ENCODE measurements around the gene FBXL19. TPM values are rescaled to one million over a fixed set of nuclear protein-coding genes. Genes with fewer than 3 reads are reported as not detected.
A peak's percentile ranks its signal among the peaks of the same experiment; 100 is the strongest.

FBXL19 gene
- total and polyA plus RNA-seq, 2 donors (not counting 1 experiment from before 2014, with no cell fraction given) = 9.0 to 25.0 TPM

GRCh38 chr16:30876867-30877266 is 46.5 kb upstream of the FBXL19 start:
- Mint-ChIP-seq H3K27me3 (no peaks in the 10 kb centered on the region), H3K4me3 (peak overlapping the region; percentile 97), H3K4me1 (peaks cover 36% of the 10 kb centered on the region), H3K27ac (peak overlapping the region; percentile 97), H3K9me3 (ENCODE audit: insufficient read depth) (no peaks in the 10 kb centered on the region)
- H3K9ac ChIP-seq (ENCODE audit: low read length) = peak overlapping the region; percentile 97
- CTCF ChIA-PET = interaction anchor here (1.0 to 5.7 kb wide), 3 partner anchors 16 to 32 kb away, joined by 3 to 36 read pairs (median 28); no protein-coding TSS in a partner anchor
- TF ChIP-seq EZH2 (IDR thresholded peaks at IDR 0.05; ENCODE audit: borderline replicate concordance, insufficient read depth, low read depth, low read length, poor library complexity, severe bottlenecking) = no peak
- TF ChIP-seq, protein P1, sequence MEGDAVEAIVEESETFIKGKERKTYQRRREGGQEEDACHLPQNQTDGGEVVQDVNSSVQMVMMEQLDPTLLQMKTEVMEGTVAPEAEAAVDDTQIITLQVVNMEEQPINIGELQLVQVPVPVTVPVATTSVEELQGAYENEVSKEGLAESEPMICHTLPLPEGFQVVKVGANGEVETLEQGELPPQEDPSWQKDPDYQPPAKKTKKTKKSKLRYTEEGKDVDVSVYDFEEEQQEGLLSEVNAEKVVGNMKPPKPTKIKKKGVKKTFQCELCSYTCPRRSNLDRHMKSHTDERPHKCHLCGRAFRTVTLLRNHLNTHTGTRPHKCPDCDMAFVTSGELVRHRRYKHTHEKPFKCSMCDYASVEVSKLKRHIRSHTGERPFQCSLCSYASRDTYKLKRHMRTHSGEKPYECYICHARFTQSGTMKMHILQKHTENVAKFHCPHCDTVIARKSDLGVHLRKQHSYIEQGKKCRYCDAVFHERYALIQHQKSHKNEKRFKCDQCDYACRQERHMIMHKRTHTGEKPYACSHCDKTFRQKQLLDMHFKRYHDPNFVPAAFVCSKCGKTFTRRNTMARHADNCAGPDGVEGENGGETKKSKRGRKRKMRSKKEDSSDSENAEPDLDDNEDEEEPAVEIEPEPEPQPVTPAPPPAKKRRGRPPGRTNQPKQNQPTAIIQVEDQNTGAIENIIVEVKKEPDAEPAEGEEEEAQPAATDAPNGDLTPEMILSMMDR (IDR thresholded peaks at IDR 0.05) = no peak
- DNase-seq (no peak), ATAC-seq (ENCODE audit: low read depth) (no peak)
- peak overlapping the region; percentile 76 for H3K4me2 ChIP-seq (replicated peaks; ENCODE audit: low read depth, low read length, poor library complexity, severe bottlenecking)
- H3K9me3 ChIP-seq (ENCODE audit: control extremely low read depth in 1 of 3, control insufficient read depth in 2 of 3, insufficient read depth in 1 of 3, low read length in 2 of 3) = no peaks in the 10 kb centered on the region
- peaks cover 16 to 21% of the 10 kb centered on the region in 2 donors for H3K4me1 ChIP-seq (ENCODE audit: control insufficient read depth in 2 of 2, insufficient read depth in 2 of 2, low read length in 2 of 2)
- POLR2A ChIA-PET = interaction anchor here (0.6 kb wide), 2 partner anchors 20 to 999 kb away, joined by 3 to 8 read pairs; no protein-coding TSS in a partner anchor
- peak overlapping the region; percentile 89 for H2AFZ ChIP-seq (ENCODE audit: insufficient read depth, low read depth, low read length, poor library complexity, severe bottlenecking)
- H3K4me3 ChIP-seq (ENCODE audit: control extremely low read depth in 1 of 5, extremely low read depth in 1 of 5, insufficient read depth in 1 of 5, low read depth in 2 of 5, low read length in 4 of 5) = peak overlapping the region in 1 of 5 experiments; percentile 99
- peak overlapping the region; percentile 82 to 88 for H3K27ac ChIP-seq (ENCODE audit: low read length in 2 of 2)
- peaks cover 0 to 2% of the 10 kb centered on the region in 2 experiments for H3K36me3 ChIP-seq (replicated peaks in 1 of 2; ENCODE audit: control extremely low read depth in 1 of 2, control insufficient read depth in 1 of 2, extremely low read depth in 1 of 2, insufficient read depth in 2 of 2, low read length in 1 of 2)
- intact Hi-C loops (cut with micrococcal nuclease) = loop anchor here (5.0 kb wide), 1 partner anchor 115 kb away; the partner anchor contains the start of genes CFAP119 and RNF40
- 88% methylated on average over 1 of the region's 5 CpGs for WGBS (ENCODE audit: insufficient coverage)
- H4K20me1 ChIP-seq (ENCODE audit: control insufficient read depth, insufficient read depth, low read length, poor library complexity, severe bottlenecking) = no peaks in the 10 kb centered on the region
- H3K27me3 ChIP-seq (replicated peaks in 1 of 4; ENCODE audit: control extremely low read depth in 1 of 4, control insufficient read depth in 3 of 4, insufficient read depth in 4 of 4, low read length in 3 of 4) = no peaks in the 10 kb centered on the region
- peaks cover 22% of the 10 kb centered on the region for H3K79me2 ChIP-seq (ENCODE audit: control insufficient read depth, insufficient read depth, low read length)

Measured in B cell (primary cell).